Right lobe of liver (tissue), 6 donors: ENCODE data around the gene SEC24D. TPM values are rescaled to one million over a fixed set of nuclear protein-coding genes. Genes with fewer than 3 reads are reported as not detected.
"Not testable (repeated sequence)": the region's sequence is repeated elsewhere in the genome, so short reads cannot be mapped to it uniquely, and the experiment has no call there.

Experiments used
- ATAC-seq, 4 donors: fragments of 200-7000 bp; cut with Tn5 transposase; one replicate each; pipeline ENCODE4 v1.9.1; 2020; ENCODE audit warnings: mild to moderate bottlenecking in 4 of 4, moderate library complexity in 4 of 4
- DNase-seq, 3 donors: peaks; one replicate each; pipeline ENCODE4 v3.0.0-alpha.2; 2020
- H3K27ac ChIP-seq, 3 donors: fragments of 200-600 bp; one replicate each; pipeline ENCODE4 v1.8.0; 2022
- H3K27me3 ChIP-seq, 2 donors: fragments of 200-600 bp; one replicate each; pipeline ENCODE4 v1.8.0; 2022
- H3K36me3 ChIP-seq, 4 donors: fragments of 200-600 bp; sonication (generic) in 1 of 4; one replicate each; pipeline versions ENCODE4 v1.5.1 to v1.8.0; 2017 to 2022; ENCODE audit warnings: control low read depth in 1 of 4
- H3K4me1 ChIP-seq, 4 donors: fragments of 200-600 bp; sonication (generic) in 1 of 4; one replicate each; pipeline versions ENCODE4 v1.5.1 to v1.8.0; 2017 to 2022; ENCODE audit warnings: control low read depth in 1 of 4
- H3K4me3 ChIP-seq, 3 donors: fragments of 200-600 bp; one replicate each; pipeline ENCODE4 v1.8.0; 2022
- H3K9me3 ChIP-seq, 4 donors: fragments of 200-600 bp; sonication (generic) in 1 of 4; one replicate each; pipeline versions ENCODE4 v1.5.1 to v1.8.0; 2017 to 2022; ENCODE audit warnings: control low read depth in 1 of 4
- CTCF ChIP-seq, 4 donors: fragments of 200-600 bp in 3 of 4; fragments of 450-650 bp in 1 of 4; IDR thresholded peaks; one replicate each; pipeline versions ENCODE4 v1.5.1 to v1.8.0; 2016 to 2022; ENCODE audit warnings: antibody characterized with exemption in 4 of 4, mild to moderate bottlenecking in 2 of 4
- POLR2A ChIP-seq: fragments of 450-650 bp; IDR thresholded peaks from one replicate; pipeline ENCODE4 v1.6.1; 2017; ENCODE audit warnings: antibody characterized with exemption, mild to moderate bottlenecking
- WGBS: methylation state at CpG from one replicate; pipeline ENCODE4 v1.1.6; 2018; ENCODE audit warnings: low coverage, low lambda C conversion rate; ENCODE audit not compliant: insufficient coverage; ENCODE audit errors: missing lambda C conversion rate; 5-methylcytosine and 5-hydroxymethylcytosine counted together
- intact Hi-C, 2 donors: fragments of 100-400 bp; cut with DNase I; formaldehyde crosslinking; loops; one replicate each; pipeline versions ENCODE4 v1.11.2 to v1.14.1; 2022
- total RNA-seq, 6 experiments: library from RNA; depleted of rRNA in 2 of 6; stranded (reverse); fragments of >200 nt in 2 of 6; fragmentation: NEBNext Ultra II Directional in 3 of 6; extraction: Animal tissue kit (Norgen Biotek cat#: 25700) in 3 of 6; gene quantifications; one replicate each; pipeline versions ENCODE4 v1.1.0 to v1.2.4, GENCODE V29; 2016 to 2023
- donor health status: DM: no; HTN: yes; CAD: no.
- donor health status: DM: no; HTN: no; CAD: no.
- donor health status: DM: no; HTN: no; CAD: no.
- donor health status: DM: no; HTN: yes; CAD: no.
- donor health status: DM: no; HTN: yes; CAD: no.

The SEC24D gene
- total RNA-seq, 6 experiments from 2014 or later = 52.2 to 80.1 (median 69.2) TPM

- H3K4me3 ChIP-seq = no peak overlapping the region
- no peak for DNase-seq
- H3K27ac ChIP-seq = no peak overlapping the region
- no peaks in the 10 kb centered on the region for H3K9me3 ChIP-seq
- H3K36me3 ChIP-seq = peaks cover 0 to 12% (median 4%) of the 10 kb centered on the region in 4 donors
- H3K4me1 ChIP-seq = no peaks in the 10 kb centered on the region
- intact Hi-C loops = no loop called here
- 100% methylated on average over 1 of the region's 1 CpG for WGBS
- TF ChIP-seq CTCF (IDR thresholded peaks at IDR 0.05) (no peak), POLR2A (no peak)
- ATAC-seq = no peak
- no peaks in the 10 kb centered on the region for H3K27me3 ChIP-seq
These were observed 48.0 kb downstream of the SEC24D start for GRCh38 chr4:118787844-118788380.

GRCh38 chr4:118784776-118785175 is 51.1 kb downstream of the SEC24D start:
- Histone ChIP-seq H3K36me3 (peaks cover 0 to 14% (median 5%) of the 10 kb centered on the region in 4 donors), H3K4me1 (no peaks in the 10 kb centered on the region), H3K27me3 (no peaks in the 10 kb centered on the region), H3K27ac (no peak overlapping the region), H3K9me3 (no peaks in the 10 kb centered on the region), H3K4me3 (no peak overlapping the region)
- DNase-seq = no peak
- TF ChIP-seq CTCF (IDR thresholded peaks at IDR 0.05) = no peak
- no peak for TF ChIP-seq POLR2A
- 89% methylated on average over 1 of the region's 1 CpG for WGBS
- ATAC-seq = no peak
- intact Hi-C loops = no loop called here

- whole genome bisulfite sequencing = 90% methylated on average over 4 of the region's 5 CpGs
- Histone ChIP-seq H3K36me3 (peaks cover 0 to 14% (median 5%) of the 10 kb centered on the region in 4 donors), H3K27ac (no peak overlapping the region), H3K27me3 (no peaks in the 10 kb centered on the region), H3K4me1 (no peaks in the 10 kb centered on the region), H3K4me3 (no peak overlapping the region), H3K9me3 (no peaks in the 10 kb centered on the region)
- ATAC-seq = no peak
- TF ChIP-seq POLR2A = no peak
- no peak for TF ChIP-seq CTCF (IDR thresholded peaks at IDR 0.05)
- intact Hi-C loops = no loop called here
- no peak for DNase-seq
These were observed 52.0 kb downstream of the SEC24D start for GRCh38 chr4:118783887-118784286.

- DNase-seq, ATAC-seq: not testable (repeated sequence)
These were observed 53.0 kb downstream of the SEC24D start for GRCh38 chr4:118782886-118783285.

GRCh38 chr4:118777649-118778048 is 58.3 kb downstream of the SEC24D start:
- DNase-seq, ATAC-seq, H3K36me3 ChIP-seq, H3K9me3 ChIP-seq, H3K27ac ChIP-seq, H3K4me3 ChIP-seq, intact Hi-C loops, H3K4me1 ChIP-seq, H3K27me3 ChIP-seq: not testable (repeated sequence)
- 88% methylated on average over 2 of the region's 2 CpGs for WGBS

More at GRCh38 chr4:118782886-118783285, 53.0 kb downstream of the SEC24D start:
- H3K4me3 ChIP-seq, H3K4me1 ChIP-seq, H3K27ac ChIP-seq, H3K27me3 ChIP-seq, H3K9me3 ChIP-seq, intact Hi-C loops: not testable (repeated sequence)
- 100% methylated on average over 5 of the region's 13 CpGs for WGBS
- H3K36me3 ChIP-seq = peaks cover 0 to 14% (median 5%) of the 10 kb centered on the region in 4 donors

- H3K4me1 ChIP-seq, H3K9me3 ChIP-seq, intact Hi-C loops, ATAC-seq, H3K27me3 ChIP-seq, H3K4me3 ChIP-seq, H3K36me3 ChIP-seq, DNase-seq, H3K27ac ChIP-seq: not testable (repeated sequence)
- WGBS = 88% methylated on average over 2 of the region's 2 CpGs
These were observed 58.8 kb downstream of the SEC24D start for GRCh38 chr4:118776955-118777640.
